ENCODE measurements around the gene HPCAL1.

HPCAL1 gene

DNA sequence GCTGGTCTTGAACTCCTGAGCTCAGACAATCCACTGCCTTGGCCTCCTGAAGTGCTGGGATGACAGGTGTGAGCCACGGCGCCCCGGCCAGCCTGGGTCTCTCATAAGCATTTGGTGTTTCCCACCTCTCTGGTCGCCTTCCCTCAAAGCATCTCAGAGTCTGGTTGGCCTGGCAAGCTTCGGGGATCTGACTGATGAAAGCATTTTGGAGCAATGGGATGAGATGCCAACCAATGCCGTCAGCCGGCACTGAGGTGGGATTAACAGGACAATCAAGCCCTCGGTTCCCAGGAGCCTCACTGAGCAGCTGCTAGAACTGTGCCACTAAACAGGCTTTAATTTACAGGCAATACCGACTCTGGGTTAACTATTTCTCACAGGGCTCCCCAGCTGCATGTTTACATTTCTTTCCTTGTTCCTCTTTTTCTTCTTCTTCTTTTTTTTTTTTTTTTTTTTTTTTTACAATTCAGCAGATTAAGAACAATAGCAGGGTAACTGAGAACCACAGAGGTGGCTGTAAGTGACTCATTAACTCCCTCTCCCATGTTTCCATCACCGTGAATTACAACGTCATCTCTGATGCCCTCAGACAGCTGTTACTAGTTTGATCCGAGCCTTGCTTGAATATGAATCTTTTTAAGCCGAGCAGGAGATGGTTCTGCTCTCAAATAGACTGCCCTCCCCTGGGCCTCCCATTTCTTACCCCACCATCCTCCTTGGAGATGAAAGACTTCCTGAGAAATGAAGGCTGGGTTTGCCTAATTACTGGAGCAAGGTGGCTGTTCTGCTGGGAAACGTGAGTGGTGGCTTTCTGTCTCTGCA lies 107.5 kb downstream of the HPCAL1 start:
- no peak for DNase-seq

DNA sequence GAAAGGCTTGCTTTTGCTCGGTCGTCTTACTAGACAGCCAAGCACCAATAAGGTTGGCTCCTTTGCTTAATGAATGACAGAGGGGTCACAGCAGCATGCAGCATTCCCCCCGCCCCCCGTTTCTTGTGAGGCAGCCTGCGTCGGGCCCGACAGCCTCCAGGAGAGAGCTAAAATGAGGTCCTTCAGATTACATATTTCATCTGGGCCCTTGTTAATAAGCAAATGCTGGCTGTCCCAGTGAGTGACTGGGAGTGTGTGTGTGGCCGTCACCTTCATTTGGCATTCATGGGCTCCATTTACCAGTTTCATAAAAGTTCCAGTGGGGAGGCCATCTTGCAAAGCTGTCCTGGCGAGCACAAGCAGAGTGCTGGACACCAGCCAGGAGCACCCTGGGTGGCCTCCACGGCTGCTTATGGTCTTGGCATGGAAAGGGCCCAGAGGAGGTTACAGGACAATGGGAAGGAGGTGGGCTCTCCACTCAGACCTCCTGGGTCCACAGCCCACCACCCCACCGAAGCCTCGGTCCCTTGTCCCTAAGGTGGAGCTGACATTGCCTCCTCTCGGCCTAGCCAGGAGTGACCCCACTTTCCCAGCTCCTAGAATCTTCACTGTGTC lies 108.2 kb downstream of the HPCAL1 start:
- no peak for DNase-seq

DNA sequence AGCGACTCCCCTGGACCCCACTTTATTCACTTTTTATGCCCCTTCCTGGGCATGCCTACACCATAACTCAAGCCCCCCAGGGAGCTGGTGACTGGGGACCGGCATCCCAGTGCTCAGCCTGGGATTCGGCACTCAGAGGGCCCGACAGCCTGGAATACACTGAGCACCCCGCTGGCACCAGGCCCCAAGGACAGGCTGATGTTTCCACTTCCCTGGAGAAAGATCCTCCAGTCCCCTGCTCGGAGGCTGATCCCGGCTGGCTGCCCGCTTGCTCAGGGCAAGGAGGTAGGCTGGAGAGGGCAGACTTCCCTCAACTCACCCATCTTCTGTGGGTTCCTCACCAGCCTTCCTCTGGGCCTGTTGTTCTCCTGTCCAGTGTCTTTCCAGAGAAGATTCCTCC lies 108.9 kb downstream of the HPCAL1 start:
- DNase-seq = no peak

DNA sequence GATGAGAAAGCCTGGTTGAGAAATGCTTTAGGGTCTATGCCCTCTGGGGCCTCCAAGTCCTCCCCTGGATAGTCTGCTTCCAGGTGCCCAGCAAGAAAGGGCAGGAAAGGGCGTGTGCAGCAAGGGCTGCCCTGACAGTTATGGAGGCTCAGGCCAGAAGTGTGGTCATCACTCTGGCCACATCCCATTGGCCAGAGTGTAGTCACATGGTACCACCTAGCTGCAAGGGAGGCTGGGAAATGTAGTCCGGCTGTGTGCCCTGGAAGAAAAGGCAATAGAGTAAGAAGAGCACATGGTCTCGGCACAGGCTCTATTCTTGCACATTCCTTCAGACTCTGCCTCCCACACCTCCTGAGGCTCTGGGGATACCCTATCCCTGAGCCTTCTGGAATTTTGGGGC lies 109.7 kb downstream of the HPCAL1 start:
- no peak for DNase-seq

DNA sequence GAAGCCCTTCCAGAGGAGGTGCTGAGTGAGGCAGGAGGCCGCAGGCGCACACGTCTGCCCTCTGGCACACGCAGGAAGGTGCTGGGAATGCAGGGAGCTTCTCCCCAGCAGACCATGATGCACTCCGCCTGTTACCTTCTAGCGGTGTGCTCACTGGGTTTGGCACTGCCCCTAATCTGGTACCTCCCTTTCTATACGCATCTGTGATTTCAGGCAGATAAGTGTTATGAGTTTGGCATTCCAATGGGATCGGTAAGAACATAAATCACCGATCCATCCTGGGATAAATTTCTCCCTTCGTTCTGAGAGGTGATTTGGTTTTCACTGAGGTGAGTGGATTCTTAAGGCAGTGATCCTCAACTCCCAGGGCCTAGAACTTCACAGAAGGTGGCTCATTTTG lies 110.8 kb downstream of the HPCAL1 start:
- DNase-seq = no peak

DNA sequence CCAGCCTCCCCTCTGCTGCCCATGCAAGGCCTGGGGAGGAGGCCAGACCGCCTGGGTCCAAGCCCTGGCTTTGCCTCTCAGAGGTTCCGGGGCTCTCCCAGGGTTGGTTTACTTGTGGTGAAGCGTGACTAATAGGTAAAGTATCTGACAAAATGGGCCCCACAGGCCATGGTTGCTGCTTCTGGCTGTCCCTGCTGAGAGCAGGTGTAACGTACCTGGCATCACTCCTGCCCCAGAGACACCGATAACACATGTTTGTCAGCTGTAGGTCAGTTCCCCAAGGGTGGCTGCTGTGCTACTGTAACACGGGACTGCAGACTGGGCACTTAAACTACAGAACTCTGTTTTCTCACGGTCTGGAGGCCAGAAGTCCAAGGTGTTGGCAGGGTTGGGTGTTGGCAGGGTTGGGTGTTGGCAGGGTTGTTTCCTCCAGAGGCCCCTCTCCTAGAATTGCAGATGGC lies 111.3 kb downstream of the HPCAL1 start:
- DNase-seq = peak; percentile 58

DNA sequence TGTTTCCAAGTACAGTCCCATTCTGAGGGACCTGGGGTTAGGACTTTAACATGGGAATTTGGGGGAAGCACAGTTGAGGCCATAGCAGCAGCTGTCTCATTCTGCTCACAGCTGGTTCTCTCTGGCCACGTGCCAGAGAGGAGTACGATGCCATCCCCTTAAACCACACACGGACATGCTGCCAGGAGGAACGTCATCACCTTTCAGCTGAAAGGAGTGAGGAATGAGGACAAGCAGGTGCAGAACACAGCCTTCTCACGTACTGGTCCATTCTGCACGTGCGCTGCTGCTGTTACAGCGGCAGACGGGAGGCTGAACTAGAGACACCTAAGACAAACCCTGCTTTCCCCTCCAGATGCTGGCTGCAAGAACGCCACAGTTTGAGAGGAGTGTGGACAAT lies 111.9 kb downstream of the HPCAL1 start:
- DNase-seq = peak; percentile 88

DNA sequence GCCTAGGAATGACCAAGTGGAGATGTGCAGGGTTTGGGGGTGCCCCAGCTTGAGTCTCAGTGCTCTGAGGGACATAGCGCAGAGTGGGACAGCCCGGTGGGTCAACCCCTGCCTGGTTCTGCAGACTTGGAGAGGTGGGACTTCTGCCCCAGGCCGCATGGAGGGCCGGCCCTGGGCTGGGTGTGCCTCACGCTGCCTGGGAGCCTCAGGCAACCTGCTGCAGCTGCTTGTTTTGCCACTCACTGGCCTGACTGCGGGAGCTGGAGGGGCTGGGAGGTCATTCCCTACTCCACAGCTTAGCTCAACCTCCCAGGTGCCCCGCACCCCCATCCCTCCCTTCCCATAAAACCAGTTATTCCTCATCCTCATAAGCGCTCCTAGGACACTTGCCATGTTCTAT lies 112.3 kb downstream of the HPCAL1 start:
- DNase-seq = no peak

DNA sequence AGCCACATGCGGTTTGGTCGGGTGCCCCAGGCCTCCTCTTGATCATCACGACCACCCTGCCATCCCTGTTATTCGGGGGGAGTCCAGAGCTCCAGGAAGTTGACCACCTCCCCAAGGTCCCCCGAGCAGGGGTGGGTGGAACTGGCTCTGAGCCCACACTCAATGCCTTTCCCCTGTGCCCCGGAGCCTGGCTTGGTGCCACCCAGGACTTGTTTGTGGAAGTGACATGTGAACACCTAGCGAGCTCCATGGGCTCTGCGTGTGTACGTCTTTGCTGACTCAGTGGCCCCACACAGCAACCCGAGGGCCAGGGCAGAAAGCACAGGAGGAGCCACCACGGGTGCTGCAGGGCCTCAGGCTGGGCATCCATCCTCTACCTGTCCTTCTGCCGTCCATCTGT lies 112.9 kb downstream of the HPCAL1 start:
- DNase-seq = no peak

DNA sequence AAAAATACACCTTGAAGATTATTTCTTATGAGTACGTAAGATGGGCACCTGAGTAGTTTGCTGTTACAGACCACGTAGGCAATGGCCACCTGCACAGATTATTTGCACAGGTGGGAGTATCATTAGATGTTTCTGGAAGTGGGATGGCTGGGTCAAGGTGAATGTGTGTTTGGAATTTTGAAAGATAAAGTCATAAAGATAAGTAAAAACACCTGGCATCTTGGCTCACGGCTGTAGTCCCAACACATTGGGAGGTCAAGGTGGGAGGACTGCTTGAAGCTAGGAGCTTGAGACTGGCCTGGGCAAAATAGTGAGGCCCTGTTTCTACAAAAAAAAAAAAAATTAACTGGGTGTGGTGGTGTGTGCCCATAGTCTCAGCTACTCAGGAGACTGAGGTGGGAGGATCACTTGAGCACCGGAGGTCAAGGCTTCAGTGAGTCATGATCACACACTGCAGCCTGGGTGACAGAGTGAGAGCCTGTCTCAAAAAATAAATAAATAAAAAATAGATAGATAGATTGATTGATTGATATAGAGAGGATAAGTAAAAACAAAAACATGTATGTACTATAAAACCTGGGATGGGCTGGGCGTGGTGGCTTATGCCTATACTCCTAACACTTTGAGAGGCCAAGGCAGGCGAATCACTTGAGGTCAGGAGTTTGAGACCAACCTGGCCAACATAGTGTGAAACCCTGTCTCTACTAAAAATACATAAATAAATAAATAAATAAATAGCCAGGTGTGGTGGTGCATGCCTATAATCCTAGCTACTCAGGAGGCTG lies 115.0 kb downstream of the HPCAL1 start:
- no peak for DNase-seq

DNA sequence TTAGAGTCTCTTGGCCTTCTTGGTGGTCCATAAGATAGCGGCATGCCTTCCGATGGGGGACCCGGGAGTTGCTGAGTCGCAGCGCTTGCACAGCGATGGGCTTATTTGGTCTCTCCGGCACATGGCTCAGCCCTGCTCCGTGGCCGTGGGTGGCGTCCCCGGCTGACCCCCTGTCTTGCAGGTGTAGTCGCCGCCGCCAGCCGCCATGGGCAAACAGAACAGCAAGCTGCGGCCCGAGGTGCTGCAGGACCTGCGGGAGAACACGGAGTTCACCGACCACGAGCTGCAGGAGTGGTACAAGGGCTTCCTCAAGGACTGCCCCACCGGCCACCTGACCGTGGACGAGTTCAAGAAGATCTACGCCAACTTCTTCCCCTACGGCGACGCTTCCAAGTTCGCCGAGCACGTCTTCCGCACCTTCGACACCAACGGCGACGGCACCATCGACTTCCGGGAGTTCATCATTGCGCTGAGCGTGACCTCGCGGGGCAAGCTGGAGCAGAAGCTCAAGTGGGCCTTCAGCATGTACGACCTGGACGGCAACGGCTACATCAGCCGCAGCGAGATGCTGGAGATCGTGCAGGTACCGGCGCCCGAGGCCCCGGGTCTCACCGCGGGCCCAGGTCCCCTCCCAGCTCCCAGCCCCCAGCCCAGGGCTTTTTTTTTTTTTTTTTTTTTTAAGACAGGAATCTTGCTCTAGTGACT lies 117.0 kb downstream of the HPCAL1 start:
- no peak for DNase-seq

DNA sequence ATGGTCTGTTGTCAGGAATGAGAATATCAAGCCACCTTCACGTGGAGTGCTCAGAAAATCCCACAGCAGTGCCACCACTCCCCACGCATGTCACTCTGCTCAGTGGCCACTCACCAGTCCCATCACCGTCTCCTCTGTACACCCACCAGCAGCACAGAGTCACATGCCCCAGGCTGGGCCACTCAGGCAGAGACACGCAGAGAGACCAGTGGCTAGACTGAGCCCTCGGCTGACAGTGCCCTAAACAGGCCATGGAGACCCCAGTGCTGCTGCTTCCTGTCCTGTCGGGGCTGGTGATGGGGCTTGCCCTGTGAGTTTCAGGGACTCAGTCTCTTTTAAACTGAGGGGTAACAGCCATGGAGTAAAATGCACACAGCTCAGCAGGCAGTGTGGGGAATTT lies 119.5 kb downstream of the HPCAL1 start:
- no peak for DNase-seq

DNA sequence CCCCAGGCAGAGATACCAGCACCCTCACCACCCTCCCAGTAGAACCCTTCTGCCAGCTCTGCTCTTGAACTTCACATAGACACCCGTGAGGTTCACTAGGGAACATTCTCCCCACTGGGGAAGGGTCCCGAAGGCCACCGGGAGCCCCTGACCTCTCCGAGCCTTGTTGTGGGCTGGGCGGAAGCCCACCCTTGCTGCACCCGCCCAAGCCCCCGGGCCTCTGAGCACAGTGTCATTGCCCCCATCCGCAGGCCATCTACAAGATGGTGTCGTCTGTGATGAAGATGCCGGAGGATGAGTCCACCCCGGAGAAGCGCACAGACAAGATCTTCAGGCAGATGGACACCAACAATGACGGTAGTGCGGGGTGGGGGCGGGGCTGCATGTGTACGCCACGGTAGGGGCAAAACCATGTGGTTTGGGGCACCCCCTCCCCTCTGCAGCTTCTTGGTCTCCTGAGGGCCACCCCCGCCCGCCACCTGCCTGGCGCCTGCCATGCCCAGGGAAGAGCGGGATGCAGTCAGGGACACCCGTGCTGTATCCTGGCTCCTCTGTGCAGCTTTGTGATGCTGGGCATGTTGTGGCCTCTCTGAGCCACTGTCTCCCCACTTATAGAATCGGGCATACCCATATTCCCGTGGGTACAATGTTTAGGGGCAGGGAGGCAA lies 120.2 kb downstream of the HPCAL1 start:
- no peak for DNase-seq

DNA sequence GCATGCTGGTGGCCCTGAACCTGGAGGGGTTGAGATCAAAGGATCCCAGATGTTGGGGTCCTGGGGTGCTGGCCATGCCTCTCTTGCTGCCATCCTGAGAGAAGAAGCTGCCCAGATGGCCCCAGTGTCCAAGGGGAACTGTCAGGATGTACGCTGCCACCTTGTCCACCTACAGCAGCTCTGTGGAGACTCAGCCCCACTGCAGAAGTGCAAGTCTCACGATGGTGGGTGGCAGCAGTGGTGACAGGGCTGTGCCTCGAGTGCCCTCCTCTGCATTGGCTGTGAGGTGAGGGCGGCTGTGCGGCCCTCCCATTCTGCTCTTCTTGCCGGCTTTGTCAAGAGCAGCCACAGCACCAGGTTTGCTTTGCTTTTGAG lies 120.7 kb downstream of the HPCAL1 start:
- DNase-seq = no peak

DNA sequence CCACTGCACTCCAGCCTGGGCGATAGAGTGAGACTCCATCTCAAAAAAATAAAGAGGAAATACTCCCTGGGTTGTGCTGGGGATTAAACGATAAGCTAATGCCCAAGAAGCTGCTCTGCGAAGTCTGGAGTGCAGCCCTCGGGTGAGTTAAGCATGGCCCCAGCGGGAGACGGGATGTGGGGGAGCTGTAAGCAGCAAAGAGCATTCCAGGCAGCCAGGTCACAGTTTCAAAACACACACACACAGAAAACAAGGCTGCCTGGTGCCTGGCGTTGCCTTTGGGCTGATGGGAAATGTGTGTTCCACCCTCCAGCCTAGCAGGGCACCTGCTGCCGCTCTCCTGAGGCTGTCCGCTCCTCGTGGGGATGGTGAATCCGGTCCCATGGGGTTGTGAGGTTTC lies 121.3 kb downstream of the HPCAL1 start:
- DNase-seq = no peak

DNA sequence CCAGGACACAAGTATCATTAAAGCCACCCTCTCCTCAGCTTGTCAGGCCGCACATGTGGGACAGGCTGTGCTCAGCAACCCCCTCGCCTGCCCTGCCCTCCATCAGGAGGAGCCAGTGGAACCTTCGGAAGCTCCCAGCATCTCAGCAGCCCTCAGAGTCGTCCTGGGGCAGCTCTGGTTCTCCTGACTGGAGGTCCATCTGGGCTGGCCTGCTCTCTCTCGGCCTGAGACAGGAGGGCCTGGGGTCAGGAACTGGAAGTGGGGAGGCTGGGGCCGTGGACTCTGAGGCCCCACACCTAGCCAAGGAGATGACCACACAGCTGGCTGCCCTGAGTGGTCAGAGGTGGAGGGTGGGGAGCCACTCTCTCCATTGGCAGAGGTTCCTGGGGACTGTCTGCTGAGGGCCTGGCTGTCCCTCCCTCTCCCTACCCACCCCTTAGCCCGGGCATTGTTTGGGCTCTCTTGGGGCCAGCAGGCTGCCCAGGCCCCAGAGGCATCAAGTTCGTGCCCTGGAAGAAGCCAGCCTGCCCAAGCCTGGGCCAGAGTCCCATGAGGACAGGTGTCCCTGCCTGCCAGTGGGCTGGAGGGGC lies 122.3 kb downstream of the HPCAL1 start:
- no peak for DNase-seq

DNA sequence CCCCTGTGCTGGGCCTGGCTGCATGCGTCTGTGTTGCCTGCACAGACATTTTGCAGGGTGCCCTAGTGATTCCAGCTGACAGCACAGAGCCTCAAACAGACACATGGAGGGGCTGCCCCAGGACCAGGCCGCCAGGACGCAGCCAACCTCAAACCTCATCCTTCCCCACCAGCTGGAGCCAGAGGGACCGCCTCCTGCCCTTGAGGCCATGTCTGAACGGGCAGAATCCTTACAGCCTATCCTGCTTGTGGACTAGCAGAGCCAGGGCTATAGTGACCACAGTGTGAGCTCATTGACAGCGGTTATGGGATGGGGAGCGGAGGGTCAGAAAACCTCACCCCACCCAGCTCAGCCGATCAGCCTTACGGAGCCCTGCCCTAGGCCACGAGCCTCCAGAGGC lies 123.0 kb downstream of the HPCAL1 start:
- no peak for DNase-seq

DNA sequence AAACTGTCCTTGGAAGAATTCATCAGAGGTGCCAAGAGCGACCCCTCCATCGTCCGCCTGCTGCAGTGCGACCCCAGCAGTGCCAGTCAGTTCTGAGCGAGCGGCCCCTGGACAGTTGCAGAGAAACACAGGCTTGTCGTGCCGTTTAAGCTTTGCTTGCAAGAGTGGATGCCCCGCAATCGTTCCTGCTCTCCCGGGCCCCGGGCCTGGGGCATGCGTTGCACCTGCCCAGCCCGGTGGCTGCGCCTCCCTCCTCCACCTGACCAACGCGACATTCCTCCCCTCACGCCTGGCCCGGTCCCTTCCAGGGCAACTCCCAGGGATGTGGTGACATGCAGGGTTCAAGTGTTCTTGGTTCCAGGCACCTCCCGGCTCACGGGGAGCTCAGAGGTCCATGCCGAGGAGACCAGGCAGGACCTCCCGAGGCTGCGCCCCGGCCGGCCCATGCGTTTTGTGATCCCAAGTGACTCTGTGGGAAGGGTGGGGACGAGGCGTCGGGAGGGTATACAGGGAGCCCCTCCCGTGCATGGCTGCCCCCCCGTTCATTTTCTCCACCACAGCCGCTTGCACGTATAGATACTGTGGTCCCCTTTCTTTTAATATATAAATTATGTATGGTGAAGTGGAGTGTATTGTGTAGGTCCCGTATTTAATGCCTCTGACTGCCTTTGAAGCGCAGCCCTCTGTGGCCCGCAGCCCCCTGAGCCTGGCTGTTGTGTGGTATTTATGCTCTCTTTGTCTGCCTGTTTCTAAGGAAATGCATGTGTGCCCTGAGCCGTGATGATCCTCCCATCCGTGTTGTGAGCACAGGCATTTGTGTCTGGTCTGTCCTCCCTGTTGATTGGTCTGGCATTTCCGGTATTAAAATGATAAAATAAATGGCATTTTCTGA lies 124.3 kb downstream of the HPCAL1 start:
- no peak for DNase-seq

DNA sequence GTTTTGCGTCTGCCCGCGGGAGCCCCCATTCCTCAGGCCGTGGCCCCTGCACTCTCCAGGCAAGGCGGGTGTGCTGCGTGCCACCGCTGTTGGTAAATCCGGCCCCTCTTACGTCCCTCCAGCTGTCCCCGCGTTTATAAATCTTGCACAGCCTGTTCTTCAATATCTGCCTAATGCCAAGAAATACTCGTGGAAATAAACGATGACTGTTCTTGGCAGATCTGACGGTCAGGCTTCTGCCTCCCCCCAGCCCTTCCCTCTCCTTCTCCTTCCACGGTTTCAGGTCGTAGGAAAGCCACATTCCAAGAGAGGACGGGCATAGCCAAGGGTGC lies 124.9 kb downstream of the HPCAL1 start:
- DNase-seq = no peak

DNA sequence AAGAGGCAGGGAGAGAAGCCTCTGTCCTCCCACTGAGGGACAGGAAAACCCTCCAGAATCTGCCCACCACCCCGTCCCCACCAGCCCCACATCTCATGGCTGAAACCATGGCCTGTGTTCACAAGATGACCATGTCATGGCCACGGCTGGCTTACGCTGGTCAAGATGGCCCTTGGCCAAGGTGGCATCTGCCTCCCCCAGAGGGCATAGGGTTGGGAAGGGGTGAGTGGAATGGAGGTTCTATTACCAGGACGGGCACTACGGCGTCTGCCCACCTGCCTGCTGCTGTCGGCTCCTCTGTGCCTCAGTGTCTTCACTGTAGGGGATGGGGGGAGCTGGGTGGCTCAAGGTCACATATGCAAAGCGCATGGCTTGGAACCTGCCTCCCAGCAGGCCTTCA lies 125.7 kb downstream of the HPCAL1 start:
- no peak for DNase-seq

DNA sequence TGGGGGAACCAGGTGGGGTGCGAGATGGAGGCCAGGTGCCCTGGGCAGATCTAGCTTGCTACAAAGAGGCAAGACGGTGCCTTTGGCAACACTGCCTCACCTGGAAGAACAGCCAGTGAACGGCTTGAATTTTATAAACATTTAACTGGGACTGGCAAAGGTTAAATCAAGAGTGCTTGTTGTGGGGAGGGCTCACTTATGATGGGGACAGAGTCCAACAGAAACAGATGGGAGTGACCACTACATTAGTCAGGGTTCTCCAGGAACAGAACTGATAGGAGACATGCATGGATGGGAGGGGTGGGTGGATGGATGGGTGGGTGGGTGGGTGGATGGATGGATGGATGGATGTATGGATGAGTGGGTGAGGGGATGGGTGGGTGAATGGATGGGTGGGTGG lies 126.2 kb downstream of the HPCAL1 start:
- no peak for DNase-seq
